GM18502 (cell line): Measurements from ENCODE around the gene ROBO1.

Experiments
- ATAC-seq: cut with Tn5 transposase; IDR thresholded peaks from one replicate; pipeline ENCODE4 v1.9.1; 2021; ENCODE audit warnings: mild to moderate bottlenecking; ENCODE audit not compliant: unreplicated experiment, poor library complexity

Gene ROBO1

DNA sequence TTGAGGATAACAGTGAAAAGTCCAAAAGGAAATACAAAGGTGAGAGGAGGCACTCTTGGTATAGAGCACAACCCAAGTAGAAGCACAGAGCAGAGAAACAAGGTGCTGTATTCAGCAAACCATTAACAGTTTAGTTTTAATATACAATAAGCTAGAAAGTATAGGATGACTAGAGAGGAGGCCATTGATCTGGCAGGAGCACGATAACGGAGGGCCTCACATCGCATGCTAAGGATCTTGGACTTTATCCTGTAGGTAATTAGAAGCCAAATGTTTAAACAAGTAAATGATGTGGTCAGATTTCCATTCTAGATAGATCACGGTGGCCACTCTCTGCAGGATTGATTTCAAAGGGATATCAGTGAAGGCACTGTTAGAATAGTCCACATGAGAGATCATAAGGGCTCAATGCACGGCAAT is 935.0 kb downstream of the ROBO1 start:
- no peak for ATAC-seq

GRCh38 chr3:78831446-78831972 is 936.3 kb downstream of the ROBO1 start:
- no peak for ATAC-seq

- no peak for ATAC-seq
Measured at GRCh38 chr3:78830470-78830869, 937.3 kb downstream of the ROBO1 start.

DNA sequence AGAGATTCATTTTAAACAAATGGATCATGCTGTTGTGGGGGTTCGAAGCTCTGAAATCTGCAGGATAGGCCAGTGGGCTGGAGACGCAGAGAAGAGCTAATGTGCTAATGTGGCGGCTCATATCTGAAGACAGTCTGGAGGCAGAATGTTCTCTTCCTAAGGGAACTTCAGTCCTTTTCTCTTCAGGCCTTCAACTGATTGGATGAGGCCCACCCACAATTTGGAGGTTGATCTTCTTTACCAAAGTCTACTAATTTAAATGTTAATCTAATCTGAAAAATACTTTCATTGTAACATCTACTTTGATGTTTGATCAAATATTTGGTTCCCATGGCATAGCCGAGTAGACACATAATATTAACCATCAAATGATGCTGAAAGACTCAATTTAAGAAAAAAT is 940.2 kb downstream of the ROBO1 start:
- no peak for ATAC-seq

GRCh38 chr3:78825858-78826215 is 942.0 kb downstream of the ROBO1 start:
- ATAC-seq, result no peak

DNA sequence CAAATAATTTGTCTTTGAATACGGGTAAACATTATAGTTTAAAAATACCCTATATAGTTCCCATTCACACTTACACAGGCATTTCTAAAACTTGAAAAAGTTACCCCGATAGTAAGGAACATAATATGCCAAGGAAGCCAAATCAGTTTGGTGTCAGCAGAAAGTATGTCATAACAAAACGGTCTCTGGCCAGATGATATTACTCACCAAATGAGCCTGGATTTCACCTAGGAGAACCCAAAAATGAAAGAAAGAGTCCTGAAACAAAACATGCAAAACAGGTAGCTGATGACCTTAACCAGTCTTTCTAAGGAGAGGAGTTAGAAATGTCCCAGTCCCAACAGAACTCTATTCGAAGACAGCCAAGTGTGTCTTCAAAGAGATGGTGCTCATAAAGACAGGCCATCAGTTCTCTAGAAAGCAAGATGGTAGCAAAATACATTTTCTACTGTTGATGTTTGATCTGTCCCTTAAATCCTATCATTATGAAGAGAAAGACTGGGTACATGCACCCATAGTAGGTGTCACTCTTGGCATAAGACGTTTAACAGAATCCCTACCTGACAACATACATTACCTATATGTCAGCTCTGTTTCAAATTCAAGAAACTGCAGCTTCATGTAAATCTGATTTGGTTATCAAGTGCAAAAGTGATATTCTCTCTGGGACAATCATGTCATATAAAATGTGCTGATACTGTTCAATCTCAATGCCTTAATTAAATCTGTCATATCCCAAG is 942.5 kb downstream of the ROBO1 start:
- ATAC-seq, result no peak

DNA sequence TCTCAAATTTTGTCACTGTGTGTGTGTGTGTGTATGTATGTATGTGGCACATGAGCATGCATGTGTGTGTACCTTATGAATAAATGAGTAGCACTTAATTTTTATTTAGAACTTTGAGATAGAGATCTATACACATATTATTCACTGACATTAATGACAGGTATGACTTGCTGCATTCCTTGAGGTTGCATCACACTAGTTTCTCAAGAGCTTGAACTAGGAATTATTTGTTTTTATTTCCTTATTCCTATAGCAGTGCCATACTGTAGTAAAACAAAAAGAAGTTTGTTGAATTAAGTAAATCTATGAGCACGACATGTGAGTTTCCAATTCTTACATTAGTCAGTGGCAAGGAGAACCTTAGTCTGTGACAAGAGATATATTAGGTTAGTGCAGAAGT is 943.9 kb downstream of the ROBO1 start:
- no peak for ATAC-seq

DNA sequence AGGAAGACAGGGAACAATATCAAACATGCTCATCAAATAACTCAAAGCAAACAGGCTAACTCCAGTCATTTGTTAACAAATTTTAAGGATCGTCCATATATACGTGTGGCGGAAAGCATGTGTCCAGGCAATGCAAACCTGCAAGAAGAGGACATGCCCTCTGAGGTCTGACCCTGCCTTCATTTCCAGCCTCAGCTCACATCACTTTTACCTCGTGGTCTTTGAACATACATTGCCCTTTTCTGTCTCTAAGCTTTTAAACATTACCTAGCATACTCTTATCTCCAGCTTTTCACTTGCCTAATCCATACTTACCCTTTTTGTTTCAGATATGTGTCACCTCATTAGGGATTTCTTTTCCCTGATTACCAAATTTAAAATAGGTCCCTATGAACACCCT is 944.4 kb downstream of the ROBO1 start:
- no peak for ATAC-seq

- no peak for ATAC-seq
Measured at GRCh38 chr3:78822726-78823125, 945.1 kb downstream of the ROBO1 start.

- ATAC-seq, result no peak
Measured at GRCh38 chr3:78820542-78820941, 947.3 kb downstream of the ROBO1 start.

DNA sequence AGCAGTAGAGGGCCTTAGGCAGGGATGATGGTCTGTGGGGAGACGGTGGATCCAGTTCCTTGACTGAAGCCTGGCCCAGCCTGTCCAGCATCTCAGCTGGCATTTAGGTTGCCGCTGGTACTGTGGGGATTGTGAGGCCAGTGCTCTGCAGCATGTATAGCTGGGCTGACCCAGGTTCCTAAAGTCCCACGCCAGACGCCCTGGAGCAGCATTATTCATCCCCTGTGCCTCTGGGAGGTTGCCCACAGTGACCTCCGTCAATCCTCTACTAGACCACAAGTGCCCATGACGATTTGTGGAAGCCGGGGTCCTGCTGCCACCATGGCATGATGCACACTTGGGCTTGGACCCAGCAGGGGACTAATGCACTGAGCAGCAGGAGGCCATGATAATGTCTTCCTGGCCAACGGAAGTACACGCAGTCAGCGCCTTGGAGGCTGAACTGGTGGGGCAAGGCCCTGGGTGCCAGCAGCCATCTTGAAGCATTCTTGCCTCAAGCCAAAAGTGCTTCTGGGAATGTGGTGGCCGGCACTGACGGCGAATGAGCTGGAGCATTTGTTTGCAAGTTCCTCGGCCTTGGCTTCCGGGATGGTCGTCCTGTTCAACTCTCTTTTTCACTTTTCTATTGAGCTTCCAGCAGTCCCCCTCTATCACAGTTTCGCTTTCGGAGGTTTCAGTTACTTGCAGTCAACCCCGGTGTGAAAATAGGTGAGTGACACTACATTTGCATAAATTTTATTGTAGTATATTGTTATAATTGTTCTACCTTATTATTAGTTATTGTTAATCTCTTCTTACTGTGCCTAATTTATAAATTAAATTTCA is 949.4 kb downstream of the ROBO1 start:
- no peak for ATAC-seq

GRCh38 chr3:78814893-78815562 is 952.8 kb downstream of the ROBO1 start:
- ATAC-seq, result no peak

DNA sequence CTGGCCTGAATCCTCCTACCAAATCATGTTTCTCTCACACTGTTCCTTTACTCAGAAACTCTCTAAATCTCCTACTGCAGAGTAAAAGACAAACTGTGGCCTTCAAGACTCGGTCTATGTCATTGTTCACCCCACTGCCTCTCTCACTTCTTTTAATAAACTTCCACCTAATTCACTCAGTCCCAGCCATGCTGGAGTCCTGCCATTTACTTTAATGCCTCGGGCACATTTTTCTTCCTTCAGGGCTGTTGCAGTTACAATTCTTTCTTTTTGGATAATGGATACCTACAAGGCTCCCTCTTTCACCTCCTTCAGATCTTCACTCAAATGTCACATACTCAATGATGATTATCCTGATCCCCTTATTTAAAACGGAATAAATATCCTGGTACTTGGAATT is 955.6 kb downstream of the ROBO1 start:
- no peak for ATAC-seq

GRCh38 chr3:78809966-78810365 is 957.8 kb downstream of the ROBO1 start:
- no peak for ATAC-seq

GRCh38 chr3:78804251-78805037 is 963.4 kb downstream of the ROBO1 start:
- ATAC-seq, result no peak

DNA sequence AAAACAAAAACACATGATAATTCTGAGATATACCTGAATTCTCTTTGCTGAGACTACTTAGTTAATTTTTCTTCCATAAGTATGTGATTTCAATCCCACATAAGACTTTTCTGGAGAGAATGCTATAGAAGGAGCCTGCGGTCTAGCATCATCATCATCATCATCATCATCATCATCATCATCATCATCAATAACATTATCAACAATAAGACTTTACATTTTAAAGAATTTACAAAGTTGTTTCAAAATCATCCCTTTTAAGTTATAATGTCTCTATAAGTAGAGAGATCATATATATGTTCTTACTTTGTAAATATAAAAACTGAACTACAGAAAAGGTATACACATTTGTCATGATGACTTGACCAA is 965.3 kb downstream of the ROBO1 start:
- no peak for ATAC-seq

- ATAC-seq, result no peak
Measured at GRCh38 chr3:78801926-78802561, 965.8 kb downstream of the ROBO1 start.

DNA sequence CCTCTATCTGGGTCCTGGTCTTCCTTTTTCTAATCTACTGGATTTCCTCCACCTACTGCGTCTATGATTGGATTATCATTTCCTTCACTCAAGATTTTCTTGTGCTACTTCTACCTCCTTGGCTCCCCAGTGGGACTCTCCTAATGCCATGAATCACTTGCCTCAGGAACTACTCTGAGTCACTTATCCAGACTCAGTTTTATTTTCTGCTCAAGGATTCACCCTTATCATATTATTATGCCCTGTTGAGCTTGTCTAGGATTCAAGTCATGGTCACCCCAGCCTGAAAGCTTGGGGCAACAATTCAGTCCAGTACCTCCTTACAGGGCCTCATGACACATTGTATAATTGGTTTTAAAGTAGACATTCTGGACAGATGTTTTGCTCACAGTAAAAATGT is 968.1 kb downstream of the ROBO1 start:
- ATAC-seq, result no peak

- ATAC-seq, result no peak
Measured at GRCh38 chr3:78798266-78798832, 969.4 kb downstream of the ROBO1 start.

DNA sequence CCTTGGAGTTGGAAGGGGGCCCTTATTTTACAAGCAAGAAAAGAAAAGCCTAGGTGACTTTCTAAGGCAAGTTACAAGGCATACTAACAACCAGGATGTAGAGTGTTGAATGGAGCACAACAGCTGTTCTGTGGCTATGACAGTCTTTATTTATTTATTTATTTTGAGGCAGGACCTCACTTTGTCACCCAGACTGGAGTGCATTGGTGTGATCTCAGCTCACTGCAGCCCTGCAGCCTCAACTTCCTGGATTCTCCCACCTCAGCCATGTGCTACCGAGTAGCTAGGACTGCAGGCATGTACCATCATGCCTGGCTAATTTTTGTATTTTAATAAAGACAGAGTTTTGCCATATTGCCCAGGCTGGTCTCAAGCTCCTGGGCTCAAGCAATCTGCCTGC is 973.4 kb downstream of the ROBO1 start:
- ATAC-seq, result no peak
